Measurements from ENCODE around the gene NR2C2AP. TPM values are rescaled to one million over a fixed set of nuclear protein-coding genes. Genes with fewer than 3 reads are reported as not detected.
A peak's percentile ranks its signal among the peaks of the same experiment; 100 is the strongest.

NR2C2AP gene
- total RNA-seq, 1 experiment from 2014 or later, result 31.7 TPM

DNA sequence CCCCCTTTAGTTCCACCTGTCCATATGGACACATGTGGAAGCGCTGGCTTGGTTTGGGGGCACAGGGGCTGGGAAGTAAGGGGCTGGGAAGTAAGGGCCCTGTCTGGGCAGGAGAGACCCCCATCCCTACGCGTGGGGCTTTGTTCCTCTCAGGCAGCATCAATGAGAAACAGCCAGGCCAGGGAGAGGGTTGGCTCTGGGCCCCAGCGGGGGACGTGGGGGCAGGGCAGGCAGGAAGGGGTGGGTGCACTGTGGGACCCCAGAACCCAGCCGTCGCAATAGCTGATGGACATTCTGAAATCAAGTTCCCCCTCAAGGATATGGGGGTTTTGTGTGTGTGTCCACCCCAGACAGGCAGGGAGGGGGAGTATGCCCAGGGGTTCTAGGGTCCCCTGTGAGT, 9.7 kb upstream of the NR2C2AP start:
- Histone ChIP-seq H3K14ac (ENCODE audit: insufficient read depth, low read length) (no peak overlapping the region), H3K4me2 (ENCODE audit: insufficient read depth, insufficient read length, low read length) (no peak overlapping the region), H3K4ac (ENCODE audit: low read depth, low read length) (no peak overlapping the region), H2BK12ac (ENCODE audit: insufficient read length, low read depth, low read length) (no peak overlapping the region), H4K8ac (replicated peaks; ENCODE audit: insufficient read length, low read depth, low read length) (no peak overlapping the region), H2BK20ac (ENCODE audit: low read depth, low read length, poor library complexity, severe bottlenecking) (no peak overlapping the region), H2AFZ (ENCODE audit: low read length) (no peak overlapping the region), H3K27ac (ENCODE audit: insufficient read length, low read depth, low read length) (no peak overlapping the region), H3T11ph (ENCODE audit: low read length) (no peak overlapping the region), H4K5ac (ENCODE audit: insufficient read length, low read depth, low read length) (no peak overlapping the region), H3K79me2 (ENCODE audit: insufficient read depth, low read length) (no peaks in the 10 kb centered on the region), H3K23ac (ENCODE audit: insufficient read length, low read depth, low read length) (no peak overlapping the region), H2AK5ac (ENCODE audit: insufficient read length, low read length) (no peak overlapping the region), H3K9ac (ENCODE audit: extremely low read depth, insufficient read length, low read length) (no peak overlapping the region), H3K23me2 (ENCODE audit: insufficient read length, low read depth, low read length, poor library complexity, severe bottlenecking) (peaks cover 11% of the 10 kb centered on the region), H2BK15ac (ENCODE audit: low read depth, low read length) (no peak overlapping the region), H3K27me3 (ENCODE audit: insufficient read depth, low read length) (peaks cover 35% of the 10 kb centered on the region), H3K56ac (ENCODE audit: insufficient read length, low read depth, low read length) (no peak overlapping the region), H4K91ac (ENCODE audit: insufficient read length, low read depth, low read length) (no peak overlapping the region), H2BK120ac (ENCODE audit: low read depth, low read length, poor library complexity, severe bottlenecking) (no peak overlapping the region), H4K20me1 (ENCODE audit: control insufficient read depth, insufficient read depth, insufficient read length) (no peaks in the 10 kb centered on the region), H3K79me1 (ENCODE audit: insufficient read depth, low read depth, low read length, poor library complexity, severe bottlenecking) (no peaks in the 10 kb centered on the region), H3K18ac (ENCODE audit: insufficient read length, low read depth, low read length) (no peak overlapping the region), H3K4me1 (ENCODE audit: insufficient read depth, low read length) (peaks cover 3% of the 10 kb centered on the region; the same call in 1 of the 2 replicates), H3K9me3 (ENCODE audit: control insufficient read depth, low read depth, low read length) (no peaks in the 10 kb centered on the region), H2BK5ac (ENCODE audit: insufficient read length, low read length) (no peak overlapping the region)
- WGBS (ENCODE audit: extremely low coverage, insufficient read length, low lambda C conversion rate), result no CpG with 5 or more reads among the region's 7 CpGs
- no peak overlapping the region for H3K27ac Mint-ChIP-seq
- peaks cover 95% of the 10 kb centered on the region for H3K27me3 Mint-ChIP-seq (ENCODE audit: low read depth)
- peaks cover 6 to 27% of the 10 kb centered on the region in 2 experiments for H3K4me1 Mint-ChIP-seq
- DNase-seq, result no peak
- H3K9me3 Mint-ChIP-seq, result peaks cover 0 to 4% of the 10 kb centered on the region in 2 experiments; a peak in 2 of 5 replicates
- TF ChIP-seq, protein P1, sequence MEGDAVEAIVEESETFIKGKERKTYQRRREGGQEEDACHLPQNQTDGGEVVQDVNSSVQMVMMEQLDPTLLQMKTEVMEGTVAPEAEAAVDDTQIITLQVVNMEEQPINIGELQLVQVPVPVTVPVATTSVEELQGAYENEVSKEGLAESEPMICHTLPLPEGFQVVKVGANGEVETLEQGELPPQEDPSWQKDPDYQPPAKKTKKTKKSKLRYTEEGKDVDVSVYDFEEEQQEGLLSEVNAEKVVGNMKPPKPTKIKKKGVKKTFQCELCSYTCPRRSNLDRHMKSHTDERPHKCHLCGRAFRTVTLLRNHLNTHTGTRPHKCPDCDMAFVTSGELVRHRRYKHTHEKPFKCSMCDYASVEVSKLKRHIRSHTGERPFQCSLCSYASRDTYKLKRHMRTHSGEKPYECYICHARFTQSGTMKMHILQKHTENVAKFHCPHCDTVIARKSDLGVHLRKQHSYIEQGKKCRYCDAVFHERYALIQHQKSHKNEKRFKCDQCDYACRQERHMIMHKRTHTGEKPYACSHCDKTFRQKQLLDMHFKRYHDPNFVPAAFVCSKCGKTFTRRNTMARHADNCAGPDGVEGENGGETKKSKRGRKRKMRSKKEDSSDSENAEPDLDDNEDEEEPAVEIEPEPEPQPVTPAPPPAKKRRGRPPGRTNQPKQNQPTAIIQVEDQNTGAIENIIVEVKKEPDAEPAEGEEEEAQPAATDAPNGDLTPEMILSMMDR (conservative IDR thresholded peaks at IDR 0.05), result no peak
- peak overlapping the region in 1 of 2 experiments; percentile 83; a peak in 1 of 5 replicates for H3K4me3 Mint-ChIP-seq
- no peaks in the 10 kb centered on the region for H3K36me3 Mint-ChIP-seq (ENCODE audit: insufficient read depth in 1 of 3, low read depth in 3 of 3)
